ENCODE data around the gene TAOK1.

Gene TAOK1

DNA sequence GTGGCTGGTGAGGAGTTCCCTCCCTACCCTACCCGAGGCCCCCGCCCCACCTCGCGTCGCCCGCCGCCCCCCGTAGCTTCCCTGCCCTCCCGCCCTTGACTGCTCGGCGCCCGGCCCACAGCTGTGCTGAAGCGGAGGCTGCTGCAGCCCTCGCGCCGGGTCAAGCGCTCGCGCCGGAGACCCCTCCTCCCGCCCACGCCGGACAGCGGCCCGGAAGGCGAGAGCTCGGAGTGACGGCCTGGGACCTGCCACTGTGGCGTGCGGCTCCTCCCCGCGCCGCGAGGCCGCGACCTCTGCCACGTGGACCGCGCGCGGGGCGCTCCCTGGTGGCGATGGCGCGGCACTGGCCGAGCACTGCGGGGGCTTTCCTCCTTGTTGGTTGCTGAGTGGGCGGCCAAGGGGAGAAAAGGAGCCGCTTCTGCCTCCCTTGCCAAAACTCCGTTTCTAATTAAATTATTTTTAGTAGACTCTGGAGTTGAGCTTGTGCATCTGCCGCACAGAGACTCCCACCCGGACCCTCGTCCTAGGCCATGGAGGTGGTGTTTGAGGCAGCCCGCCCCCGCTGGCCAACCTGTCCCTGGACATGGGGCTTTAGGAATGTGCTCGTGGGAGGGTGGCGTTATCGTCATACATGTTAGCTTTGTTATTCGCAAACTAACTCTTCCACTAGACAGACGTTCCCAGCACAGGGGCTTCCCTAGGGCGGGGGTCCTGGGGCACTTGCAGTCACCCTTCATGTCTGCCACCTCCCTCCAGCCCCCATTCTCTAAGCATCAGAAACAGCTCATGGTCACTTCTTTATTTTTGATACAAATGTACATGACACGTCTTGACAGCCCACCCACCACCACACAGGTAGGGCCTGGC, 182.8 kb downstream of the TAOK1 start:
- peak; percentile 62 for DNase-seq

DNA sequence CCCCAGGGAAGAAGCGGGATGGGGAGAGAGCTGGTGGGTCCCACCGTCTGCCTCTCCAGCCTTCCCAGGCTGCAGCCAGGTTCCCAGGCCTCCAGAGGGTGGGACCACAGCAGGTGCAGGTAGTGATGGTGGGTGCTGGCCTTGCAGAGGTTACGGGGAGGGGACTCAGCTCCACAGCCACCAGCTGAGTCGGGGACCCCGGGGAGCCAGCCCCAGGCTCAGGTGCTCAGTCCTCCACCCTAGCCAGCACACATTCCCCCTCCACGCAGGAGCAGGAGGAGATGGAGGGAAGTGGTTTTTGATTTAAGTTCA, 183.4 kb downstream of the TAOK1 start:
- DNase-seq, result no peak

DNA sequence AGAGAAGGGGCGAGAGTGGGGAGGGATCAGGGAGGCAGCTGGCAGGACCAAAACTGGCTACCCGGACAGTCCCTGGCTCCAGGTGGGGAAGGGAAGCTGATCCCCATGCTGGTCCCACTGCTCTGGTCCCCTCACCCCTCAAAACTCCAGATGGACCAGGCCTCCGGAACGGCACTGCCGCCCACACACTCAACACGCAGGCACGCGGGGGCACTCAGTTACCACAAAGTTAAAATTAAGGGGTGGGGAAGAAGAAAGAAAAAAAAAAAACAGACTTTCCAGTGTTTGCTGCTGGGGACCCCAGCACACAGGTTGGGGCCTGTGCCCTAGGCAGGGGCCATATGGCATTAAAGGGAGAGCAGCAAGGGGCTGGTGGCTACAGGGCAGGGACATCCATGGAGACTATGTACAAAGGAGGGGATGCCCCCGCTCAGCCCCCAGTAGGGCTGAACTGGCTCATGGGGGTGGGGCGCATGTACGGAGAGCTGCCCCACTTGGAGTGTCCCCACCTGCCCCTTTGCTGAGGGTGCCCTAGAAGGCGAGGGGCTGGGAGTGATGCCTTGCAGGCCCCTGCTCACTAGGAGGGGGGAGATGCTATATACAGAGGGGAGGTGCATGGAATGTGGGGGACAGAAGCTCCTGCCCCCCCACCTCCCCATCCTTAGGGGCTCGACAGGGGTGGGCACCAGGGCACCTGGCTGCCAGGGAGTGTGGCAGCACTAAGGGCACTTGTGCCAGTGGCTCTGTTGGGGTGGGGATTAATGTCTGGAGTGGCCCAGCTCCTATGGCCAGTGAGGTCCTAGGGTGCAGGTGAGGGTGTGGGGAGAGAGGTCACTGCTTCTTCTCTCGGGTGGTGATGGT, 183.9 kb downstream of the TAOK1 start:
- DNase-seq, result no peak

GRCh38 chr17:29574732-29575510, 184.8 kb downstream of the TAOK1 start:
- DNase-seq, result no peak

- DNase-seq, result no peak
Observed at GRCh38 chr17:29575511-29576213, 185.5 kb downstream of the TAOK1 start.

- no peak for DNase-seq
Observed at GRCh38 chr17:29576214-29577000, 186.2 kb downstream of the TAOK1 start.

DNA sequence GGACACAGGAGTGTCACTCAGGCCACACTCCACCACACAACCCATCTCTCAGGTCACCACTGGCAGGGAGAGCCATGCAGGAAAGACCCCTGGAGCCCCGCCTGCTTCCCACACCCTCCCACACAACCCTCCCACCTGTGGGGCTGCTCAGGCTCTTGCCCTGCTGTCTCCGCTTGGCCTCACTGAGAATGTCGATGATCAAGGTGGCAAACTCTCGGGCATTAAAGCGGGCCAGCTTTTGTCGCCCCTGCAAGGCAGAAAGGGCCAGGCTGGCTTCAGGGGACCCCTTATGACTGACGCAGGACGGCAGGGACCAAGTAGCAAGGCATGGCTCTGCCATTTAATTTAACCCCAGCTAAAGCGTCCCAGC, 186.8 kb downstream of the TAOK1 start:
- no peak for DNase-seq

DNA sequence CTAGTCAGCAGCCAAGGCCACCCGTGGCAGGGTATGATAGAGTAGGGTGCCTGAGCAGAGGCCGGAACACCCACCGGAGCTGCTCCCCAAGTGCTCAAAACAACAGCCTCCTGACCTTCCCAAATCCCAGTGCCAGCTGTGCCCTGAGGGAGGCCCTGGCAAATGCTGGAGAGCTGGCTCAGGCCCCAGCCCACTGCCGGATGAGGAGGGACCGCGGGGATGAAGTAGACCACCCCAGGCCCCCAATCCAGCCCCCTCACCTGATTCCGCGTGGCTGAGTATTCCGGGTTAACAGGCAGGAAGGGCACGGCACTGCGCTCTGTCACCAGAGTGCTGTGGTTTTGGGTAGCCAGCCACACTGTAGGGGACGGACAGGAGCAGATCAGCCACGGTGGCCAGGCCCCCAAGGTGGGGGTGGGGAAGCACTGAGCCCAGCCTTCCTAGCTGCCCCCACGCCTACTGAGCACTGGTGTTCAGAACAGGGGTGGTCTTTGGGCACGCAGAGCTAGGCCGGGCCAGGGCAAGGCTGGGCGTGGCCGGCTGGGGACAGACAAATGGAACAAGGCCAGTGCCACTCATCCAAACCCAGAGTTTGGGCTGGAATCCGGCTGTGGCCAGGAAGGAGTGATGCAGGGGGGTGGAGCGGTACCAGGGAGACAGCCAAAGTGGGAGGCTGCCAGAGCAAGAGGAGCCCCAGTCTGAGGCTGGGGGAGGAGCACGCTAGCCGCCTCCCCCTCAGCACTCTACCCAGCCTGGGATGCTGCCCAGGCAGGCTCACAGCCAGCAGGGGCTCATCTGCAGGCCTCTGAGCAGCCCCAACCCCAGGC, 187.4 kb downstream of the TAOK1 start:
- DNase-seq, result no peak

GRCh38 chr17:29578626-29579485, 188.7 kb downstream of the TAOK1 start:
- DNase-seq, result no peak

GRCh38 chr17:29579866-29580771, 190.0 kb downstream of the TAOK1 start:
- DNase-seq, result peak; percentile 88

DNA sequence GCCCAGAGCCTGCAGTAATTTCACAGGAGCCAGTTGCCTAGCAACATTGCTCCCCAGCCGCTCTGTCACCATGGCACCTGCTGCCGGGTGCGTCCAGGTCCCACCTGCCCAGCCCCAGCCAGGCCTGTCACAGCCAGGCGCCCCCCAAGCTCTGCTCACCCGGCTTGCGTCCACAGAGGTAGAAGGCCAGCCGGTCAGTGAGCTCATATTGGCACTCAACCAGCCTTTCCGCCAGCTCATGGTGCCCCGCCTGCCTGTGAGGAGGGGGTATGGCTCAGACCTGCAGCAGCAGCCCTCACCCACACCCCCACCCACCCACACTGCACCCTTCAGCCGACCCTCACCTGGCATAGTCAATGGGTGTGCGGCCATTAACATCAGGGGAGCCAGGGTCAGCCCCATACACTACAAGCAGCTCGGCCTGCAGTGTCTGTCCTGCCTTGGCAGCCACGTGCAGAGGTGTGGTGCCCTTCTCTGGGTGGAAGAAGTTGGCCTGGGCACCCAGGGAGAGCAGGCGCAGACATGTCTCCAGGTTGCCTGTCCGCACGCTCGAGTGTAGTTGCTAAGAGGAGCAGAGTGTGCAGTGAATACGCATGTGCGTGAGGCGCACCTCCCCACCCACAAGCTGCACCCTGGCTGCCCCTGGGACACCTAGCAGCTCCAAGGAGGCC, 191.6 kb downstream of the TAOK1 start:
- DNase-seq, result no peak

DNA sequence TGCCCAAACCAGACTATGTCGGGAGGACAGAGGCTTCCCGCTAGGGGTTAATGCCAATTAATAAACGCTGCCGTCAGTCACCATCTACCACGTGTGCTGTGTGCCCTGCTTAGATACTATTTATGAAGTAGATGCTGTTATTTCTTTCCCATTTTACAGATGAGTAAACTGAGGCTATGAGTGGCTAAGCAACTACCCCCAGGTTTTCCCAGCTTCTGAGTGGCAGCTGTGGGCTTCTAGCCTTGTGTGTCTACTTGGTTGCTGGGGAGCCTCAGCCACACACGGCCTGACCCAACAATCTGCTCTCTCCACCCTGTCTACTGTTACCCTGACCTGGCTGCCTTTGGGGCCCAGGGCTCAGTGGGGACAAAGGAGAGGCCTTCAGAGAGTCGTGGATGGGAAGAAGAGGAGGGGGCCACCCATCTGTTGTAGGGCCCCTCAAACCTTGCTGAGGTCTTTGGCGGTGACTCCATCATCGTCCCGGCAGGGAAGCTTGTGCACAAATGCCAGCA, 192.1 kb downstream of the TAOK1 start:
- no peak for DNase-seq

DNA sequence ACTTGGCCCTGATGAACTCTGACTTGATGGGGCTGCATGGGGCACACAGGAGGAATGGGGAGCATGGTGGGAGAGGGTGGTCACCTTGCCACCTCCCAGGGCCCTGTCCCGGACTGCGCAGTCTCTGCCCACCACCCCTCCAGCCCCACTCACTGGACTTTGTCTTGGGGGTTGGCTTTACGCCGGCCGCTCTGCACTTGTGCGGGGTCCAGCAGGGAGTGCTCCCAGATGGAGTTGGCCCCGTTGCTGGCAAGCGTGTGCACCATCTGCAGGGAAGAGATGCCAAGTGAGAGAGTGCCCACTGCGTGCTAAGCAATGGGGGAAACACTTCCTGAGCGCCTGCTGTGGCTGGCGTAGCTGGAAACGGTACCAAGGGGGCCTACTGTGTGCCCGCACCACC, 192.6 kb downstream of the TAOK1 start:
- no peak for DNase-seq

- DNase-seq, result no peak
Observed at GRCh38 chr17:29583324-29584248, 193.4 kb downstream of the TAOK1 start.

DNA sequence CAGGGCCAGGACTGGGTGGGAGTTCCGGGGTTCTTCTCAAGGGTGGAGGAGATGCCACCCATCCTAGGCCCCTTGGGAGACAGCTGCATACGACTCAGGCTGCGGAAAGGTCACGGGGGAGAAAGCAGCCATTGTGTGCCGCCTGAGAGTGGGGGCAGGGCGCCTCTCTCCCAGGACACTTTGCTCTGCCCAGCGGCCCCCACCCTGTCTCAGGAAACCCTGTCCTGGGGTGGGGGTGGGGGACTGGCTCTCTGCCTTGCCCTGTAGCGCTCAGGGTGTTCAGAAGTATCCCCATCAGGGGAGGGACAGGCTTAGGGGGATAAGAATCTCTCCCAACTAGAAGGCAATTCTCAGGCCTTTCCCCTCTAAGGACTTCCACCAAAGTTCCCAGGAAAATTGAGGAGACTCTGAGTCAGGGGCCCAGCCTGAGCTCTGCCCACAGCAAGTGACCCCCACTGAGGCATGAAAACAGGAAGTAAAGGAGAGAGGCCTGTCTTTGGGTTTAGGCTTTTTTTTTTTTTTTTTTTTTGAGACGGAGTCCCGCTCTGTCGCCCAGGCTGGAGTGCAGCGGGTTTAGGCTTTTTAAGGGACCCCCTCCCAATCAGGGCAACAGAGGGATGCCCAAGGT, 194.4 kb downstream of the TAOK1 start:
- no peak for DNase-seq

GRCh38 chr17:29585080-29585751, 195.1 kb downstream of the TAOK1 start:
- no peak for DNase-seq
